ENCODE data around the gene TMEM185B. TPM values are rescaled to one million over a fixed set of nuclear protein-coding genes. Genes with fewer than 3 reads are reported as not detected.

The TMEM185B gene
- total and polyA plus RNA-seq, 4 donors: 1.8 to 8.5 (median 6.8) TPM

- TF ChIP-seq CTCF (IDR thresholded peaks at IDR 0.05; ENCODE audit: low read depth, low read length, missing input control): no peak
- no peak for TF ChIP-seq RXRA (IDR thresholded peaks at IDR 0.05)
- TF ChIP-seq REST (IDR thresholded peaks at IDR 0.05): no peak
- TF ChIP-seq ATF3 (IDR thresholded peaks at IDR 0.05): no peak
- no peak for TF ChIP-seq RAD21 (IDR thresholded peaks at IDR 0.05)
- no peak for TF ChIP-seq NR2F2 (IDR thresholded peaks at IDR 0.05)
- no peak for TF ChIP-seq YY1 (IDR thresholded peaks at IDR 0.05)
- TF ChIP-seq GABPA (IDR thresholded peaks at IDR 0.05 in 1 of 2, conservative IDR thresholded peaks at IDR 0.05 in 1 of 2): no peak
- no peak for TF ChIP-seq FOXA1 (IDR thresholded peaks at IDR 0.05)
- no peak for TF ChIP-seq SP1 (IDR thresholded peaks at IDR 0.05)
- no peak for TF ChIP-seq JUND (IDR thresholded peaks at IDR 0.05)
- TF ChIP-seq EGR1 (IDR thresholded peaks at IDR 0.05; ENCODE audit: low read depth in 2 of 2): no peak
- no peak for TF ChIP-seq FOXA2 (IDR thresholded peaks at IDR 0.05)
- no peak for TF ChIP-seq HNF4G (IDR thresholded peaks at IDR 0.05)
- TF ChIP-seq MAX (IDR thresholded peaks at IDR 0.05): no peak
- no peak for TF ChIP-seq ZBTB33 (IDR thresholded peaks at IDR 0.05)
- Histone ChIP-seq H3K9me3 (ENCODE audit: control insufficient read depth in 4 of 4, low read length in 3 of 4) (no peaks in the 10 kb centered on the region), H3K27me3 (ENCODE audit: control insufficient read depth in 4 of 4, insufficient read depth in 4 of 4, low read length in 3 of 4) (no peaks in the 10 kb centered on the region), H3K4me3 (ENCODE audit: low read depth in 1 of 3, low read length in 3 of 3) (no peak overlapping the region), H3K9ac (ENCODE audit: low read depth in 1 of 2, low read length in 2 of 2) (no peak overlapping the region), H3K36me3 (ENCODE audit: control insufficient read depth in 4 of 4, insufficient read depth in 3 of 4, low read depth in 1 of 4, low read length in 3 of 4) (no peaks in the 10 kb centered on the region), H3K4me1 (ENCODE audit: control insufficient read depth in 4 of 4, insufficient read depth in 4 of 4, low read length in 3 of 4) (peaks cover 0 to 3% (median under 1%) of the 10 kb centered on the region in 4 donors), H3K27ac (ENCODE audit: low read depth in 1 of 2, low read length in 2 of 2) (no peak overlapping the region)
- 90% methylated on average over 5 of the region's 5 CpGs for WGBS
- no peak for DNase-seq (ENCODE audit: low spot score)
These were observed 10.1 kb upstream of the TMEM185B start for GRCh38 chr2:120233292-120233691.

All from liver (tissue), 9 donors.